Chondrocyte (in vitro differentiated cells): ENCODE data around the gene DENND5B. TPM values are rescaled to one million over a fixed set of nuclear protein-coding genes. Genes with fewer than 3 reads are reported as not detected.

Experiments used
- DNase-seq: peaks from one replicate; pipeline ENCODE4 v3.0.0; 2021; ENCODE audit warnings: mixed read lengths, low spot score
- H3K27ac Mint-ChIP-seq: one replicate; pipeline ENCODE4 v1.8.0; 2021; ENCODE audit warnings: mild to moderate bottlenecking, moderate library complexity, mixed read lengths; ENCODE audit not compliant: unreplicated experiment
- H3K27me3 Mint-ChIP-seq: 2 replicates; pipeline ENCODE4 v1.8.0; 2021; ENCODE audit warnings: low read depth, mixed read lengths
- H3K36me3 Mint-ChIP-seq: 2 replicates; pipeline ENCODE4 v1.8.0; 2021; ENCODE audit warnings: low read depth, mixed read lengths
- H3K4me1 Mint-ChIP-seq: 2 replicates; pipeline ENCODE4 v1.8.0; 2021; ENCODE audit warnings: low read depth, mild to moderate bottlenecking, mixed read lengths
- H3K4me3 Mint-ChIP-seq: one replicate; pipeline ENCODE4 v1.8.0; 2021; ENCODE audit warnings: mild to moderate bottlenecking, moderate library complexity, mixed read lengths; ENCODE audit not compliant: unreplicated experiment
- H3K9me3 Mint-ChIP-seq: 2 replicates; pipeline ENCODE4 v1.8.0; 2021; ENCODE audit warnings: low read depth, mixed read lengths
- CTCF ChIP-seq: fragments of 200-600 bp; sonication (generic); IDR thresholded peaks from 2 replicates; pipeline ENCODE4 v1.5.0; 2021; ENCODE audit warnings: antibody characterized with exemption, mild to moderate bottlenecking, moderate library complexity
- total RNA-seq: library from RNA; stranded (reverse); gene quantifications from 3 replicates; pipeline ENCODE4 v1.2.1, GENCODE V29; 2021

DENND5B gene
- total RNA-seq, 1 donor from 2014 or later = 14.1 TPM

- Mint-ChIP-seq H3K27ac (no peak overlapping the region), H3K4me3 (no peak overlapping the region), H3K9me3 (peaks cover 2% of the 10 kb centered on the region), H3K4me1 (peaks cover 25% of the 10 kb centered on the region), H3K27me3 (peaks cover 2% of the 10 kb centered on the region), H3K36me3 (peaks cover 2% of the 10 kb centered on the region)
- TF ChIP-seq CTCF = no peak
- no peak for DNase-seq
Observed at GRCh38 chr12:31368666-31369361, 222.1 kb downstream of the DENND5B start.

- no peak for TF ChIP-seq CTCF
- H3K36me3 Mint-ChIP-seq = peaks cover 2% of the 10 kb centered on the region
- H3K4me3 Mint-ChIP-seq = no peak overlapping the region
- H3K4me1 Mint-ChIP-seq = peaks cover 32% of the 10 kb centered on the region
- no peak for DNase-seq
- H3K9me3 Mint-ChIP-seq = peaks cover 2% of the 10 kb centered on the region
- H3K27me3 Mint-ChIP-seq = peaks cover 2% of the 10 kb centered on the region
- no peak overlapping the region for H3K27ac Mint-ChIP-seq
Observed at GRCh38 chr12:31366104-31366621, 224.8 kb downstream of the DENND5B start.

- no peak for DNase-seq
- no peak for TF ChIP-seq CTCF
- H3K36me3 Mint-ChIP-seq = peaks cover 2% of the 10 kb centered on the region
- H3K4me1 Mint-ChIP-seq = peaks cover 13% of the 10 kb centered on the region
- peaks cover 2% of the 10 kb centered on the region for H3K27me3 Mint-ChIP-seq
- no peak overlapping the region for H3K27ac Mint-ChIP-seq
- no peak overlapping the region for H3K4me3 Mint-ChIP-seq
- H3K9me3 Mint-ChIP-seq = peaks cover 2% of the 10 kb centered on the region
Observed at GRCh38 chr12:31363831-31364230, 227.1 kb downstream of the DENND5B start.

GRCh38 chr12:31363416-31363809, 227.5 kb downstream of the DENND5B start:
- no peak for DNase-seq
- peaks cover 2% of the 10 kb centered on the region for H3K36me3 Mint-ChIP-seq
- no peak overlapping the region for H3K4me3 Mint-ChIP-seq
- TF ChIP-seq CTCF = no peak
- peaks cover 9% of the 10 kb centered on the region for H3K4me1 Mint-ChIP-seq
- no peak overlapping the region for H3K27ac Mint-ChIP-seq
- peaks cover 2% of the 10 kb centered on the region for H3K27me3 Mint-ChIP-seq
- H3K9me3 Mint-ChIP-seq = peaks cover 2% of the 10 kb centered on the region

- no peak for DNase-seq
Observed at GRCh38 chr12:31362759-31363415, 228.0 kb downstream of the DENND5B start.

More at GRCh38 chr12:31362759-31363415, 228.0 kb downstream of the DENND5B start:
- Mint-ChIP-seq H3K9me3 (peaks cover 2% of the 10 kb centered on the region), H3K27ac (no peak overlapping the region), H3K27me3 (peaks cover 2% of the 10 kb centered on the region), H3K36me3 (peaks cover 2% of the 10 kb centered on the region), H3K4me1 (peaks cover 9% of the 10 kb centered on the region), H3K4me3 (no peak overlapping the region)
- no peak for TF ChIP-seq CTCF
